Thyroid gland (tissue), 4 donors: ENCODE results near the gene AGBL4.

Source experiments
- POLR2A ChIP-seq, 2 donors: fragments of 450-650 bp; IDR thresholded peaks; one replicate each; pipeline ENCODE4 v1.6.1; 2017; ENCODE audit warnings: antibody characterized with exemption in 2 of 2, mild to moderate bottlenecking in 2 of 2, moderate library complexity in 1 of 2
- TF ChIP-seq, protein P1 (sequence below), 6 experiments: fragments of 200-600 bp in 3 of 6; fragments of 450-650 bp in 3 of 6; sonication (generic) in 3 of 6; IDR thresholded peaks; one replicate each; pipeline ENCODE4 v1.5.1; 2016 to 2019; ENCODE audit warnings: antibody characterized with exemption in 6 of 6, mild to moderate bottlenecking in 2 of 6, inconsistent platforms in 1 of 6, moderate library complexity in 1 of 6

DNA sequence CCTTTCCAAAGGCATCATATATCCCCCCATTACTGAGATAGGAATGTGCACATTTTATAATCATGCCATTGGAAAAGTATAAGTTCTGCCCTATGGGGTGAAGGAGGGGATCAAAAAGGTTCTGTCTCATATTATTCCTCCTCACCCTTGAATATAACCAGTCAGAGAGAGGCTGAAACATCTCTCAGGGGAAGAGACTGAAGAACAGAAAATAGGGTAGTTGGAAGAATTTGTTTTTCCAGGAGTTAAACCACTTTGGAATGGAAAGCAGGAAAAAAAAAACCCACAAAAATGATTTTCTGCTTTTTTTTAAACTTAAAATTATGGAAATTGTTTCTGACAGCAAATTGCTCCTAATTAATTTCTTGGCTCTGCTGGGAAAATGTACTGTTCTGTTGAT, 1194.3 kb downstream of the AGBL4 start:
- TF ChIP-seq POLR2A (IDR thresholded peaks at IDR 0.05) = no peak
- TF ChIP-seq, protein P1, sequence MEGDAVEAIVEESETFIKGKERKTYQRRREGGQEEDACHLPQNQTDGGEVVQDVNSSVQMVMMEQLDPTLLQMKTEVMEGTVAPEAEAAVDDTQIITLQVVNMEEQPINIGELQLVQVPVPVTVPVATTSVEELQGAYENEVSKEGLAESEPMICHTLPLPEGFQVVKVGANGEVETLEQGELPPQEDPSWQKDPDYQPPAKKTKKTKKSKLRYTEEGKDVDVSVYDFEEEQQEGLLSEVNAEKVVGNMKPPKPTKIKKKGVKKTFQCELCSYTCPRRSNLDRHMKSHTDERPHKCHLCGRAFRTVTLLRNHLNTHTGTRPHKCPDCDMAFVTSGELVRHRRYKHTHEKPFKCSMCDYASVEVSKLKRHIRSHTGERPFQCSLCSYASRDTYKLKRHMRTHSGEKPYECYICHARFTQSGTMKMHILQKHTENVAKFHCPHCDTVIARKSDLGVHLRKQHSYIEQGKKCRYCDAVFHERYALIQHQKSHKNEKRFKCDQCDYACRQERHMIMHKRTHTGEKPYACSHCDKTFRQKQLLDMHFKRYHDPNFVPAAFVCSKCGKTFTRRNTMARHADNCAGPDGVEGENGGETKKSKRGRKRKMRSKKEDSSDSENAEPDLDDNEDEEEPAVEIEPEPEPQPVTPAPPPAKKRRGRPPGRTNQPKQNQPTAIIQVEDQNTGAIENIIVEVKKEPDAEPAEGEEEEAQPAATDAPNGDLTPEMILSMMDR (IDR thresholded peaks at IDR 0.05) = no peak
